ENCODE data around the gene NBL1.
A peak's percentile ranks its signal among the peaks of the same experiment; 100 is the strongest.

Gene NBL1

GRCh38 chr1:19676438-19676922, 32.4 kb downstream of the NBL1 start:
- peak; percentile 100 for DNase-seq

- DNase-seq, result no peak
These were observed 34.4 kb downstream of the NBL1 start for GRCh38 chr1:19678493-19678892.

- no peak for DNase-seq
These were observed 34.9 kb downstream of the NBL1 start for GRCh38 chr1:19678931-19679453.

GRCh38 chr1:19679691-19680090, 35.6 kb downstream of the NBL1 start:
- no peak for DNase-seq

GRCh38 chr1:19680644-19681043, 36.5 kb downstream of the NBL1 start:
- no peak for DNase-seq

GRCh38 chr1:19682257-19682656, 38.1 kb downstream of the NBL1 start:
- peak; percentile 44 for DNase-seq

- no peak for DNase-seq
These were observed 38.8 kb downstream of the NBL1 start for GRCh38 chr1:19682901-19683300.

- no peak for DNase-seq
These were observed 39.2 kb downstream of the NBL1 start for GRCh38 chr1:19683351-19683750.

- DNase-seq, result no peak
These were observed 40.6 kb downstream of the NBL1 start for GRCh38 chr1:19684677-19685076.

GRCh38 chr1:19685994-19686393, 41.9 kb downstream of the NBL1 start:
- no peak for DNase-seq

- no peak for DNase-seq
These were observed 43.3 kb downstream of the NBL1 start for GRCh38 chr1:19687414-19687813.

- no peak for DNase-seq
These were observed 44.1 kb downstream of the NBL1 start for GRCh38 chr1:19688041-19688842.

GRCh38 chr1:19689085-19689757, 45.1 kb downstream of the NBL1 start:
- no peak for DNase-seq

GRCh38 chr1:19689856-19690255, 45.7 kb downstream of the NBL1 start:
- DNase-seq, result no peak

GRCh38 chr1:19690342-19690741, 46.2 kb downstream of the NBL1 start:
- no peak for DNase-seq

- no peak for DNase-seq
These were observed 50.2 kb downstream of the NBL1 start for GRCh38 chr1:19694298-19694697.

GRCh38 chr1:19695772-19696171, 51.7 kb downstream of the NBL1 start:
- DNase-seq, result no peak

- DNase-seq, result no peak
These were observed 52.7 kb downstream of the NBL1 start for GRCh38 chr1:19696820-19697219.

GRCh38 chr1:19698181-19698580, 54.1 kb downstream of the NBL1 start:
- no peak for DNase-seq

GRCh38 chr1:19700079-19700777, 56.1 kb downstream of the NBL1 start:
- DNase-seq, result no peak

GRCh38 chr1:19703280-19703679, 59.2 kb downstream of the NBL1 start:
- no peak for DNase-seq

- DNase-seq, result peak; percentile 54
These were observed 60.4 kb downstream of the NBL1 start for GRCh38 chr1:19704247-19705113.
